OCI-LY7 (cell line): ENCODE measurements around the gene NEDD8.

ENCODE experiments used
- CTCF ChIP-seq: fragments of 200-600 bp; sonication (generic); conservative IDR thresholded peaks from 2 replicates; pipeline ENCODE4 v1.5.1; 2014; ENCODE audit warnings: mild to moderate bottlenecking, antibody characterized with exemption, low read length, moderate library complexity, mixed read lengths
- EZH2phosphoT487 ChIP-seq: fragments of 200-600 bp; sonication (generic); IDR thresholded peaks from 2 replicates; pipeline ENCODE4 v1.6.1; 2018; ENCODE audit warnings: low read depth, borderline replicate concordance, mild to moderate bottlenecking, mixed run types, antibody characterized with exemption, low read length, moderate library complexity, mixed read lengths

DNA sequence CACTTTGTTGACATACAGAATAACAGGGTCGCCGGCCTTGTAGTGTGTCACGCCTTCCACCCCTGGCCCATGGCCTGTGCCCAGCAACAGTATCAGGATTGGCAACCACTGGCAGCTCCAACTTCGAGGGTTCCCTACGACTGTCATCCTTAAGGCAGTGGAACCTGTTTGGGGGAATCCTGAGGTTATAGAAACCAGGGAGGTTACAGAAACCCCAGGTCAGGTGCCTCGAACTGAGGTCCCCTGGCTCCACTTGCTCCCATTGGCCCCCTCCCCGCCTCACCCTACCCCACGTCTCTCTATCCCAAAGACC lies 37.3 kb downstream of the NEDD8 start:
- TF ChIP-seq CTCF (no peak), EZH2phosphoT487 (no peak)
